Measurements from ENCODE around the gene MTMR10.

Gene MTMR10

DNA sequence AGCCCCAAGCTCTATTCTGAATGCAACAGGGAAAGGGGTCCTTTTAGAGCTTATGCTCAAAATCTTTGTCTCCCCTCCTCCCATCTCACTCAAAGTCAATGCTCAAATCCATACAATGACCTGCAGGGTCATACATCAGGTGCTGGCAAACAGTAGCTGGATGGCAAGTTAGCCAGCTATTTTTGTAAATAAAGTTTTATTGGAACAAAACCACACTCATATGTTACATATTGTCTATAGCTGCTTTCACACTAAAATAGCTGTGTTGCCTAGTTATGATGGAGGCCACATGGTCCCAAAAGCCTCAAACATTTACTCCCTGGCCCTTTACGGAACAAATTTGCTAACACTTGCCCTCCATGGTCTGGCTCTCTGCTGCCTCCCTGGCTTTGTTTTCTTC is 89.5 kb downstream of the MTMR10 start:
- no peak overlapping the region for H3K4me3 ChIP-seq (ENCODE audit: low read depth, low read length)
- no peak for DNase-seq (ENCODE audit: low read depth)
- TF ChIP-seq, protein P1, sequence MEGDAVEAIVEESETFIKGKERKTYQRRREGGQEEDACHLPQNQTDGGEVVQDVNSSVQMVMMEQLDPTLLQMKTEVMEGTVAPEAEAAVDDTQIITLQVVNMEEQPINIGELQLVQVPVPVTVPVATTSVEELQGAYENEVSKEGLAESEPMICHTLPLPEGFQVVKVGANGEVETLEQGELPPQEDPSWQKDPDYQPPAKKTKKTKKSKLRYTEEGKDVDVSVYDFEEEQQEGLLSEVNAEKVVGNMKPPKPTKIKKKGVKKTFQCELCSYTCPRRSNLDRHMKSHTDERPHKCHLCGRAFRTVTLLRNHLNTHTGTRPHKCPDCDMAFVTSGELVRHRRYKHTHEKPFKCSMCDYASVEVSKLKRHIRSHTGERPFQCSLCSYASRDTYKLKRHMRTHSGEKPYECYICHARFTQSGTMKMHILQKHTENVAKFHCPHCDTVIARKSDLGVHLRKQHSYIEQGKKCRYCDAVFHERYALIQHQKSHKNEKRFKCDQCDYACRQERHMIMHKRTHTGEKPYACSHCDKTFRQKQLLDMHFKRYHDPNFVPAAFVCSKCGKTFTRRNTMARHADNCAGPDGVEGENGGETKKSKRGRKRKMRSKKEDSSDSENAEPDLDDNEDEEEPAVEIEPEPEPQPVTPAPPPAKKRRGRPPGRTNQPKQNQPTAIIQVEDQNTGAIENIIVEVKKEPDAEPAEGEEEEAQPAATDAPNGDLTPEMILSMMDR (IDR thresholded peaks at IDR 0.05; ENCODE audit: control insufficient read depth, extremely low read depth, insufficient read depth) = no peak

DNA sequence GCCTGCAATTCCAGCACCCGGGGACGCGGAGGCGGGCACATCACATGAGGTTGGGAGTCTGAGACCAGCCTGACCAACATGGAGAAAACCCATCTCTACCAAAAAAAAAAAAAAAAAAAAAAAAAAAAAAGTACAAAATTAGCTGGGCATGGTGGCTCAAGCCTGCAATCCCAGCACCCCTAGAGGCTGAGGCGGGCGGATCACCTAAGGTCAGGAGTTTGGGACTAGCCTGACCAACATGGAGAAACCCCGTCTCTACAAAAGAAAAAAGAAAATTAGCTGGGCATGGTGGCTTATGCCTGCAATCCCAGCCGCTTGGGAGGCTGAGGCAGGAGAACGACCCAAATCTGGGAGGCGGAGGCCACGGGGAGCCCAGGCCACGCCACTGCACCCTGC is 95.2 kb downstream of the MTMR10 start:
- DNase-seq (ENCODE audit: low read depth) = no peak
- TF ChIP-seq, protein P1 (IDR thresholded peaks at IDR 0.05; ENCODE audit: control insufficient read depth, extremely low read depth, insufficient read depth) = no peak
- no peak overlapping the region for H3K4me3 ChIP-seq (ENCODE audit: low read depth, low read length)

DNA sequence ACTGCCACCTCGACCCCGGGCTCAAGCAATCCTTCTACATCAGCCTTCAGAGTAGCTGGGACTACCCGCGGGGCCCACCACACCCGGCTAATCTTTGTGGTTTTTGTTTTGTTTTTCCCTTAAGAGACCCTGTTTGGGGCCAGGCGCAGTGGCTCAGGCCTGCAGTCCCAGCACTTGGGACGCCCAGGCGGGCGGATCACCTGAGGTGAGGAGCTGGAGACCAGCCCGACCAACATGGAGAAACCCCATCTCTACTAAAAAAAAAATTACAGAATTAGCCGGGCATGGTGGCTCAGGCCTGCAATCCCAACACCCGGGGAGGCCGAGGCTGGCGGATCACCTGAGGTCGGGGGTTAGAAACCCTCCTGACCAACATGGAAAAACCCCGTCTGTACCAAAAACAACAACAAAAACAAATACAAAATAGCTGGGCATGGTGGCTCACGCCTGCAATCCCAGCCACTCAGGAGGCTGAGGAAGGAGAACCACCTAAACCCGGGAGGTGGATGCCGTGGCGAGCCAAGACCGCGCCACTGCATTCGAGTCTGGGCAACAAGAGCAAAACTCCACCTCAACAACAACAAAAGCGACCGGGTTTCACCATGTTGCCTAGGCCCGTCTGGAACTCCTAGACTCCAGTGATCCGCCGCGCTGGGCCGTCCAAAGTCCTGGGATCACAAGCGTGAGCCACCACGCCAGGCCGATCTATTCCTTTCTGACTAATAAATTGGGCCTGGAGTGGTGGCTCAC is 95.8 kb downstream of the MTMR10 start:
- TF ChIP-seq, protein P1 (IDR thresholded peaks at IDR 0.05; ENCODE audit: control insufficient read depth, extremely low read depth, insufficient read depth) = no peak
- DNase-seq (ENCODE audit: low read depth) = no peak
- no peak overlapping the region for H3K4me3 ChIP-seq (ENCODE audit: low read depth, low read length)

DNA sequence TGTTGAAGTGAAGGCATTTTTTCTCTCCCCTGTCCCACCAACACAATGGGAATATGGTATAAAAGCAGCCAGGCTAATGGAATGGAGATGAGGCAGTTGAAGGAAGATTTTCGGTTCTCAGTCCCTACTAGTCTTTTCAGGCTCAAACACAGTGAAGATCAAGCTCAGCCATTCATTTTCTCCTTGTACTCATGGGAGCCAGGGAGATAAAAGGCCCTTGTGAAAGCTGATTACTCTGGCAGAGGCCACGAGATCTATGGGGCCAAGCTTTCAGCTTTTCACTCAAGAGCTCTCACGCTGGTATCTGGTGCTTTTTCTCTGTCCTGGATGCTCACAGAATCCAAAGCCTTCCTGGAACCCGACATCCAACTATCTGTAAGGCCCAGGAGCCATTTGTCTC is 102.2 kb downstream of the MTMR10 start:
- TF ChIP-seq, protein P1 (IDR thresholded peaks at IDR 0.05; ENCODE audit: control insufficient read depth, extremely low read depth, insufficient read depth) = no peak
- no peak for DNase-seq (ENCODE audit: low read depth)
- H3K4me3 ChIP-seq (ENCODE audit: low read depth, low read length) = no peak overlapping the region
